ENCODE results near the gene FCHO2.
"Not testable (repeated sequence)": the region's sequence is repeated elsewhere in the genome, so short reads cannot be mapped to it uniquely, and the experiment has no call there.

FCHO2 gene

GRCh38 chr5:72955143-72955767 lies 586 bp upstream of the FCHO2 start:
- Histone ChIP-seq H3K27me3 (ENCODE audit: control insufficient read depth in 5 of 5, insufficient read depth in 4 of 5, low read length in 5 of 5) (no peaks in the 10 kb centered on the region), H3K36me3 (ENCODE audit: control insufficient read depth in 5 of 5, insufficient read depth in 5 of 5, low read length in 5 of 5) (no peaks in the 10 kb centered on the region), H3K9ac (ENCODE audit: low read length in 5 of 5) (peak overlapping the region; percentile 56 to 94 (median 90)), H3K9me3 (ENCODE audit: control insufficient read depth in 5 of 5, low read length in 5 of 5) (no peaks in the 10 kb centered on the region), H3K4me1 (ENCODE audit: control insufficient read depth in 5 of 5, insufficient read depth in 5 of 5, low read length in 5 of 5) (peaks cover 3 to 35% (median 30%) of the 10 kb centered on the region in 5 donors), H3K4me3 (ENCODE audit: low read depth in 1 of 5, low read length in 5 of 5) (peak overlapping the region; percentile 65 to 92 (median 85)), H3K27ac (ENCODE audit: low read depth, low read length) (peak overlapping the region; percentile 99)

- Histone ChIP-seq H3K27ac (ENCODE audit: low read depth, low read length) (peak overlapping the region; percentile 99), H3K4me1 (ENCODE audit: control insufficient read depth in 5 of 5, insufficient read depth in 5 of 5, low read length in 5 of 5) (peaks cover 3 to 35% (median 29%) of the 10 kb centered on the region in 5 donors), H3K36me3 (ENCODE audit: control insufficient read depth in 5 of 5, insufficient read depth in 5 of 5, low read length in 5 of 5) (no peaks in the 10 kb centered on the region), H3K9ac (ENCODE audit: low read length in 5 of 5) (peak overlapping the region; percentile 74 to 94 (median 82)), H3K4me3 (ENCODE audit: low read depth in 1 of 5, low read length in 5 of 5) (peak overlapping the region; percentile 81 to 92 (median 86)), H3K27me3 (ENCODE audit: control insufficient read depth in 5 of 5, insufficient read depth in 4 of 5, low read length in 5 of 5) (no peaks in the 10 kb centered on the region), H3K9me3 (ENCODE audit: control insufficient read depth in 5 of 5, low read length in 5 of 5) (no peaks in the 10 kb centered on the region)
Measured at GRCh38 chr5:72956324-72957140, 691 bp downstream of the FCHO2 start.

- H3K9ac ChIP-seq (ENCODE audit: low read length in 5 of 5), result peak overlapping the region; percentile 74 to 89 (median 82)
- no peaks in the 10 kb centered on the region for H3K9me3 ChIP-seq (ENCODE audit: control insufficient read depth in 5 of 5, low read length in 5 of 5)
- no peaks in the 10 kb centered on the region for H3K27me3 ChIP-seq (ENCODE audit: control insufficient read depth in 5 of 5, insufficient read depth in 4 of 5, low read length in 5 of 5)
- H3K4me3 ChIP-seq (ENCODE audit: low read depth in 1 of 5, low read length in 5 of 5), result peak overlapping the region; percentile 50 to 92 (median 85)
- H3K4me1 ChIP-seq (ENCODE audit: control insufficient read depth in 5 of 5, insufficient read depth in 5 of 5, low read length in 5 of 5), result peaks cover 3 to 35% (median 28%) of the 10 kb centered on the region in 5 donors
- H3K36me3 ChIP-seq (ENCODE audit: control insufficient read depth in 5 of 5, insufficient read depth in 5 of 5, low read length in 5 of 5), result no peaks in the 10 kb centered on the region
- H3K27ac ChIP-seq (ENCODE audit: low read depth, low read length), result peak overlapping the region; percentile 99
Measured at GRCh38 chr5:72957337-72957736, 1.5 kb downstream of the FCHO2 start.

GRCh38 chr5:72959257-72959656 lies 3.4 kb downstream of the FCHO2 start:
- H3K27ac ChIP-seq (ENCODE audit: low read depth, low read length), result no peak overlapping the region
- no peaks in the 10 kb centered on the region for H3K27me3 ChIP-seq (ENCODE audit: control insufficient read depth in 5 of 5, insufficient read depth in 4 of 5, low read length in 5 of 5)
- no peak overlapping the region for H3K9ac ChIP-seq (ENCODE audit: low read length in 5 of 5)
- no peaks in the 10 kb centered on the region for H3K9me3 ChIP-seq (ENCODE audit: control insufficient read depth in 5 of 5, low read length in 5 of 5)
- H3K4me1 ChIP-seq (ENCODE audit: control insufficient read depth in 5 of 5, insufficient read depth in 5 of 5, low read length in 5 of 5), result peaks cover 3 to 35% (median 28%) of the 10 kb centered on the region in 5 donors
- no peak overlapping the region for H3K4me3 ChIP-seq (ENCODE audit: low read depth in 1 of 5, low read length in 5 of 5)
- no peaks in the 10 kb centered on the region for H3K36me3 ChIP-seq (ENCODE audit: control insufficient read depth in 5 of 5, insufficient read depth in 5 of 5, low read length in 5 of 5)

GRCh38 chr5:72974481-72974880 lies 18.6 kb downstream of the FCHO2 start:
- not testable (repeated sequence) for H3K9ac ChIP-seq (ENCODE audit: low read length in 5 of 5); H3K9me3 ChIP-seq (ENCODE audit: control insufficient read depth in 5 of 5, low read length in 5 of 5); H3K27me3 ChIP-seq (ENCODE audit: control insufficient read depth in 5 of 5, insufficient read depth in 4 of 5, low read length in 5 of 5); H3K36me3 ChIP-seq (ENCODE audit: control insufficient read depth in 5 of 5, insufficient read depth in 5 of 5, low read length in 5 of 5); H3K4me1 ChIP-seq (ENCODE audit: control insufficient read depth in 5 of 5, insufficient read depth in 5 of 5, low read length in 5 of 5); H3K27ac ChIP-seq (ENCODE audit: low read depth, low read length); H3K4me3 ChIP-seq (ENCODE audit: low read depth in 1 of 5, low read length in 5 of 5)

- H3K9ac ChIP-seq (ENCODE audit: low read length in 5 of 5); H3K27me3 ChIP-seq (ENCODE audit: control insufficient read depth in 5 of 5, insufficient read depth in 4 of 5, low read length in 5 of 5): not testable (repeated sequence)
Measured at GRCh38 chr5:72976810-72977209, 21.0 kb downstream of the FCHO2 start.

GRCh38 chr5:72985719-72986118 lies 29.9 kb downstream of the FCHO2 start:
- no peaks in the 10 kb centered on the region for H3K9me3 ChIP-seq (ENCODE audit: control insufficient read depth in 5 of 5, low read length in 5 of 5)
- H3K27ac ChIP-seq (ENCODE audit: low read depth, low read length), result no peak overlapping the region
- H3K4me3 ChIP-seq (ENCODE audit: low read depth in 1 of 5, low read length in 5 of 5), result no peak overlapping the region
- H3K9ac ChIP-seq (ENCODE audit: low read length in 5 of 5), result no peak overlapping the region
- H3K27me3 ChIP-seq (ENCODE audit: control insufficient read depth in 5 of 5, insufficient read depth in 4 of 5, low read length in 5 of 5), result no peaks in the 10 kb centered on the region
- peaks cover 2 to 4% (median 3%) of the 10 kb centered on the region in 5 donors for H3K36me3 ChIP-seq (ENCODE audit: control insufficient read depth in 5 of 5, insufficient read depth in 5 of 5, low read length in 5 of 5)
- H3K4me1 ChIP-seq (ENCODE audit: control insufficient read depth in 5 of 5, insufficient read depth in 5 of 5, low read length in 5 of 5), result no peaks in the 10 kb centered on the region

More at GRCh38 chr5:72976810-72977209, 21.0 kb downstream of the FCHO2 start:
- not testable (repeated sequence) for H3K4me1 ChIP-seq (ENCODE audit: control insufficient read depth in 5 of 5, insufficient read depth in 5 of 5, low read length in 5 of 5); H3K9me3 ChIP-seq (ENCODE audit: control insufficient read depth in 5 of 5, low read length in 5 of 5); H3K4me3 ChIP-seq (ENCODE audit: low read depth in 1 of 5, low read length in 5 of 5); H3K36me3 ChIP-seq (ENCODE audit: control insufficient read depth in 5 of 5, insufficient read depth in 5 of 5, low read length in 5 of 5); H3K27ac ChIP-seq (ENCODE audit: low read depth, low read length)

- H3K4me1 ChIP-seq (ENCODE audit: control insufficient read depth in 5 of 5, insufficient read depth in 5 of 5, low read length in 5 of 5), result no peaks in the 10 kb centered on the region
- no peak overlapping the region for H3K27ac ChIP-seq (ENCODE audit: low read depth, low read length)
- H3K36me3 ChIP-seq (ENCODE audit: control insufficient read depth in 5 of 5, insufficient read depth in 5 of 5, low read length in 5 of 5), result peaks cover 11 to 20% (median 13%) of the 10 kb centered on the region in 5 donors
- no peaks in the 10 kb centered on the region for H3K9me3 ChIP-seq (ENCODE audit: control insufficient read depth in 5 of 5, low read length in 5 of 5)
- H3K27me3 ChIP-seq (ENCODE audit: control insufficient read depth in 5 of 5, insufficient read depth in 4 of 5, low read length in 5 of 5), result no peaks in the 10 kb centered on the region
- H3K4me3 ChIP-seq (ENCODE audit: low read depth in 1 of 5, low read length in 5 of 5), result no peak overlapping the region
- H3K9ac ChIP-seq (ENCODE audit: low read length in 5 of 5), result no peak overlapping the region
Measured at GRCh38 chr5:72988769-72989168, 32.9 kb downstream of the FCHO2 start.

GRCh38 chr5:72991394-72991793 lies 35.6 kb downstream of the FCHO2 start:
- Histone ChIP-seq H3K27me3 (ENCODE audit: control insufficient read depth in 5 of 5, insufficient read depth in 4 of 5, low read length in 5 of 5) (no peaks in the 10 kb centered on the region), H3K9me3 (ENCODE audit: control insufficient read depth in 5 of 5, low read length in 5 of 5) (no peaks in the 10 kb centered on the region), H3K36me3 (ENCODE audit: control insufficient read depth in 5 of 5, insufficient read depth in 5 of 5, low read length in 5 of 5) (peaks cover 11 to 26% (median 15%) of the 10 kb centered on the region in 5 donors), H3K4me1 (ENCODE audit: control insufficient read depth in 5 of 5, insufficient read depth in 5 of 5, low read length in 5 of 5) (no peaks in the 10 kb centered on the region), H3K4me3 (ENCODE audit: low read depth in 1 of 5, low read length in 5 of 5) (no peak overlapping the region), H3K9ac (ENCODE audit: low read length in 5 of 5) (no peak overlapping the region), H3K27ac (ENCODE audit: low read depth, low read length) (no peak overlapping the region)

- Histone ChIP-seq H3K9me3 (ENCODE audit: control insufficient read depth in 5 of 5, low read length in 5 of 5) (no peaks in the 10 kb centered on the region), H3K4me1 (ENCODE audit: control insufficient read depth in 5 of 5, insufficient read depth in 5 of 5, low read length in 5 of 5) (no peaks in the 10 kb centered on the region), H3K4me3 (ENCODE audit: low read depth in 1 of 5, low read length in 5 of 5) (no peak overlapping the region), H3K9ac (ENCODE audit: low read length in 5 of 5) (no peak overlapping the region), H3K27me3 (ENCODE audit: control insufficient read depth in 5 of 5, insufficient read depth in 4 of 5, low read length in 5 of 5) (no peaks in the 10 kb centered on the region), H3K27ac (ENCODE audit: low read depth, low read length) (no peak overlapping the region), H3K36me3 (ENCODE audit: control insufficient read depth in 5 of 5, insufficient read depth in 5 of 5, low read length in 5 of 5) (peaks cover 23 to 37% (median 25%) of the 10 kb centered on the region in 5 donors)
Measured at GRCh38 chr5:72994578-72994977, 38.7 kb downstream of the FCHO2 start.

All from subcutaneous abdominal adipose tissue (tissue), 5 donors.